Kidney (tissue), 14 donors: ENCODE results near the gene GIPC2. TPM values are rescaled to one million over a fixed set of nuclear protein-coding genes. Genes with fewer than 3 reads are reported as not detected.

Experiments
- DNase-seq, 5 donors: peaks; one replicate each; pipeline ENCODE4 v3.0.0-alpha.2; 2013 to 2020
- FAIRE-seq: peaks from 2 replicates; lab custom pipeline; 2012; peaks lifted over from hg19 to GRCh38; lab: Jason Lieb, UNC
- H3K27ac ChIP-seq, 2 donors: one replicate each; pipeline ENCODE4 v1.7.0; 2013; ENCODE audit warnings: low read depth in 2 of 2, low read length in 2 of 2, inconsistent platforms in 1 of 2
- H3K27me3 ChIP-seq: one replicate; pipeline ENCODE4 v1.7.1; 2013; ENCODE audit warnings: low read length, inconsistent platforms; ENCODE audit not compliant: control insufficient read depth, insufficient read depth
- H3K36me3 ChIP-seq, 3 donors: one replicate each; pipeline versions ENCODE4 v1.7.0 to v1.7.1; 2013; ENCODE audit warnings: low read length in 3 of 3, control low read depth in 1 of 3, inconsistent platforms in 1 of 3; ENCODE audit not compliant: insufficient read depth in 3 of 3, control insufficient read depth in 2 of 3
- H3K4me1 ChIP-seq, 3 donors: one replicate each; pipeline versions ENCODE4 v1.7.0 to v1.7.1; 2013; ENCODE audit warnings: low read length in 3 of 3, inconsistent platforms in 1 of 3, low read depth in 1 of 3; ENCODE audit not compliant: control insufficient read depth in 2 of 3, insufficient read depth in 2 of 3
- H3K4me3 ChIP-seq, 3 donors: one replicate each; pipeline versions ENCODE4 v1.7.0 to v1.8.1; 2013; ENCODE audit warnings: low read length in 3 of 3, control low read depth in 1 of 3, inconsistent platforms in 1 of 3
- H3K9ac ChIP-seq, 3 donors: one replicate each; pipeline versions ENCODE4 v1.7.0 to v1.7.1; 2013; ENCODE audit warnings: low read length in 3 of 3, control low read depth in 1 of 3, inconsistent platforms in 1 of 3
- H3K9me3 ChIP-seq, 3 donors: one replicate each; pipeline versions ENCODE4 v1.7.0 to v1.7.1; 2013; ENCODE audit warnings: low read length in 3 of 3, control low read depth in 1 of 3, inconsistent platforms in 1 of 3; ENCODE audit not compliant: control insufficient read depth in 2 of 3, insufficient read depth in 1 of 3
- intact Hi-C: fragments of 100-400 bp; cut with DNase I; formaldehyde crosslinking; loops from one replicate; pipeline ENCODE4 v1.11.1; 2022
- polyA plus RNA-seq: library from polyadenylated mRNA; stranded (reverse); fragments of 350-450 nt; fragmentation: Illumina TruSeq; extraction: RNeasy Lipid Tissue Mini Kit (QIAGEN cat#74804); gene quantifications from one replicate; pipeline ENCODE4 v1.2.3, GENCODE V29; 2014; ENCODE audit warnings: low read depth, low replicate concordance; ENCODE audit not compliant: insufficient read depth
- total RNA-seq: library from RNA; stranded (reverse); fragmentation: NEBNext Ultra II Directional; extraction: Animal tissue kit (Norgen Biotek cat#: 25700); gene quantifications from one replicate; pipeline ENCODE4 v1.2.1, GENCODE V29; 2021
- TF ChIP-seq, protein P1 (sequence below): IDR thresholded peaks from 3 replicates; pipeline ENCODE4 v1.5.1; 2012; ENCODE audit warnings: mild to moderate bottlenecking, moderate library complexity, borderline replicate concordance; ENCODE audit not compliant: insufficient read depth; ENCODE audit errors: extremely low read depth
- donor health status: control.
- donor health status: control.
- donor health status: control.
- donor health status: control.
- donor health status: control.
- donor health status: DM: yes; HTN: yes; CAD: no.
- donor health status: Normal renal cell carcinoma (clear cell type).

Gene GIPC2
- total and polyA plus RNA-seq, 2 donors from 2014 or later: 10.7 to 20.3 TPM

DNA sequence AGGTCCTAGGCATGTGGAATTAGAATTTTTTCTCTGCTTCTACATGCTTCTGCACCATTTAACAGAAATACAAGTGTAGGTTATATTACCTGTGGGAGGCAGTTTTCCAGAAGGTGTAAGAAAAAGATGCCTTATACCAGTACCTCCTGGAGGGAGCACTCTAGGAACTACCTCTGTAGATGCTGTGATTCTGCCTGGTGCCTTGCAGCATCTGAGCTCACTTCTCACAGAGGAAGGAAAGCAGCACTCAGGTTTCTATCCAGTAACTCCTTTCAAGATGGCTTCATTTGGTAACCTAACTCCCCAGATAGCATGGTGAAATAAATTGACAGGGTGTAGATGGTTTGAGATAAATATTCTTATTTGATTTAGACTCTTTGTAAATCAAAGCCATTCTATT, 50.3 kb downstream of the GIPC2 start:
- TF ChIP-seq, protein P1, sequence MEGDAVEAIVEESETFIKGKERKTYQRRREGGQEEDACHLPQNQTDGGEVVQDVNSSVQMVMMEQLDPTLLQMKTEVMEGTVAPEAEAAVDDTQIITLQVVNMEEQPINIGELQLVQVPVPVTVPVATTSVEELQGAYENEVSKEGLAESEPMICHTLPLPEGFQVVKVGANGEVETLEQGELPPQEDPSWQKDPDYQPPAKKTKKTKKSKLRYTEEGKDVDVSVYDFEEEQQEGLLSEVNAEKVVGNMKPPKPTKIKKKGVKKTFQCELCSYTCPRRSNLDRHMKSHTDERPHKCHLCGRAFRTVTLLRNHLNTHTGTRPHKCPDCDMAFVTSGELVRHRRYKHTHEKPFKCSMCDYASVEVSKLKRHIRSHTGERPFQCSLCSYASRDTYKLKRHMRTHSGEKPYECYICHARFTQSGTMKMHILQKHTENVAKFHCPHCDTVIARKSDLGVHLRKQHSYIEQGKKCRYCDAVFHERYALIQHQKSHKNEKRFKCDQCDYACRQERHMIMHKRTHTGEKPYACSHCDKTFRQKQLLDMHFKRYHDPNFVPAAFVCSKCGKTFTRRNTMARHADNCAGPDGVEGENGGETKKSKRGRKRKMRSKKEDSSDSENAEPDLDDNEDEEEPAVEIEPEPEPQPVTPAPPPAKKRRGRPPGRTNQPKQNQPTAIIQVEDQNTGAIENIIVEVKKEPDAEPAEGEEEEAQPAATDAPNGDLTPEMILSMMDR: no peak
- intact Hi-C loops: no loop called here
- Histone ChIP-seq H3K9me3 (no peaks in the 10 kb centered on the region), H3K27me3 (no peaks in the 10 kb centered on the region), H3K4me1 (no peaks in the 10 kb centered on the region), H3K27ac (no peak overlapping the region), H3K4me3 (no peak overlapping the region), H3K9ac (no peak overlapping the region), H3K36me3 (no peaks in the 10 kb centered on the region)
- DNase-seq (no peak), FAIRE-seq (no peak)

DNA sequence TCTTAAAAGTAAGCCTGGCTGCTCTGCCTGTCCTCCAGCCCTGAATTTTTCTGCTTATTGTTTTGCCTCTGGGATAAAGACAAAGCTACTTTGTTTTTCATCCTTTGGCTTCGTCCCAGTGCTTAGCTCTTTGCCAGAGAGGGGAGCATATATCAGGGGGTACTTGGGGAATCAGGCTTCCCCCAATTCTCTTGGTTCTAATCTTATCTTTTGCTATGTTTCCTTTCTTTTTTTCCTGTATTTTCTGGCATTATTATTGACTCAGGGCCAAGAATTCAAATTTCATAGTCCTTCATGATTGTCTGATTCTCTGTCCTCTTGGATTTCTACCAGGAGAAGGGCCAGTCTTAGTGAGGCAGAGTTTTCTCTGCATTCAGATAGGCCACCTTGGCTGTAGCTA, 51.2 kb downstream of the GIPC2 start:
- Histone ChIP-seq H3K4me1 (no peaks in the 10 kb centered on the region), H3K9me3 (no peaks in the 10 kb centered on the region), H3K27me3 (no peaks in the 10 kb centered on the region), H3K27ac (no peak overlapping the region), H3K9ac (no peak overlapping the region), H3K4me3 (no peak overlapping the region), H3K36me3 (no peaks in the 10 kb centered on the region)
- DNase-seq: no peak
- FAIRE-seq: no peak
- intact Hi-C loops: no loop called here
- TF ChIP-seq, protein P1: no peak

DNA sequence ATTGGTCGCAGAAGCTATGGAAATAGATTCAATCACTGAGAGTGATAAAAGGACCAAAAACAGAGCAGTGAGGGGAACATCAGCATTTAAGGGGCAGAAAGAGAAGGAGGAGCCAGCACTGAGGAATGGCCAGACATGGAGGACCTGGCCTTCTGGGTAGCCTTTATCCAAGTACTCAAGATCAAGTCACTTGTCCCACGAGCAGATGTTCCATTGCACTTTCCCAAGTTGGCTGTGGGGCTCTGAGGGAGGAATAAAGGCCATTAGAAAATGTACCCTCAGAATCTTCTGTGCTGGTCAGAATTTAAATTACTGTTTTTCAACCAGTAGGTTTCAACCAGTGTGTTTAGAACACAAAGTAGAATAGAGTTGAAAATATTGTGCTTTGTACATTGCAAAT, 55.3 kb downstream of the GIPC2 start:
- no peak for DNase-seq
- Histone ChIP-seq H3K27ac (peak overlapping the region in 1 of 2 donors; percentile 32), H3K9ac (no peak overlapping the region), H3K36me3 (no peaks in the 10 kb centered on the region), H3K9me3 (no peaks in the 10 kb centered on the region), H3K4me3 (no peak overlapping the region), H3K4me1 (no peaks in the 10 kb centered on the region), H3K27me3 (no peaks in the 10 kb centered on the region)
- TF ChIP-seq, protein P1: no peak
- intact Hi-C loops: no loop called here
- FAIRE-seq: no peak

DNA sequence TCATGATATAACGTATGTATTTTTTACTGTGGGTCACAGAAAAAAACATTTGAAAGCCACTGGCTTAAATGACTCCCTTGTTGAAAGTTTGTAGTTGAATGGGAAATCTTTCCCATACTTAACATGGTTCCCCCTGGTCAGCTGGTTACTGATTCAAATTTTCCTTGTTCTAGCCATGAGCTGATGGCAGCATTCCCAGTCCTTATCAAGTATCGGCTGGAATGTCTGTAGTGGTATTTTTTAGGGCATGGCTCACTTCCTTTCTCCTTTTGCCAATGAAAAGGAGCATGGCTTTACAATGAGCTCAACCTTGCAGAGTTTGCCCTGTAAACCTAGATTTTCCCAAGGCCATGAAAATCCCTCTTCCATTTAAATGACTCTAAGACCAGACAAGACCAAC, 55.7 kb downstream of the GIPC2 start:
- H3K36me3 ChIP-seq: no peaks in the 10 kb centered on the region
- intact Hi-C loops: no loop called here
- TF ChIP-seq, protein P1: no peak
- no peaks in the 10 kb centered on the region for H3K9me3 ChIP-seq
- no peak for FAIRE-seq
- no peaks in the 10 kb centered on the region for H3K4me1 ChIP-seq
- no peak overlapping the region for H3K9ac ChIP-seq
- peak in 1 of 5 donors; percentile 8 for DNase-seq
- H3K4me3 ChIP-seq: no peak overlapping the region
- H3K27me3 ChIP-seq: no peaks in the 10 kb centered on the region
- H3K27ac ChIP-seq: no peak overlapping the region
